Activated CD8-positive, alpha-beta memory T cell treated with anti-CD3 and anti-CD28 coated beads, Interleukin-2, amount 50 U/mL, for 1 hour (primary cell): ENCODE results near the gene BLID.

Experiments used
- DNase-seq: peaks from one replicate; pipeline ENCODE4 v3.0.0-alpha.2; 2020; ENCODE audit errors: extremely low read depth

Gene BLID, protein sequence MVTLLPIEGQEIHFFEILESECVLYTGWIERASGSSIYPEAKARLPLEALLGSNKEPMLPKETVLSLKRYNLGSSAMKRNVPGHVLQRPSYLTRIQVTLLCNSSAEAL

GRCh38 chr11:122115524-122116379 is at the start of gene BLID:
BLID (minus strand) TSS chr11:122116215; CDS start chr11:122115922, 293 bp downstream.
- DNase-seq: no peak

GRCh38 chr11:122163053-122163819 is 47.2 kb upstream of the BLID start:
- DNase-seq: no peak

GRCh38 chr11:122162095-122162494 is 46.1 kb upstream of the BLID start:
- DNase-seq: no peak

DNA sequence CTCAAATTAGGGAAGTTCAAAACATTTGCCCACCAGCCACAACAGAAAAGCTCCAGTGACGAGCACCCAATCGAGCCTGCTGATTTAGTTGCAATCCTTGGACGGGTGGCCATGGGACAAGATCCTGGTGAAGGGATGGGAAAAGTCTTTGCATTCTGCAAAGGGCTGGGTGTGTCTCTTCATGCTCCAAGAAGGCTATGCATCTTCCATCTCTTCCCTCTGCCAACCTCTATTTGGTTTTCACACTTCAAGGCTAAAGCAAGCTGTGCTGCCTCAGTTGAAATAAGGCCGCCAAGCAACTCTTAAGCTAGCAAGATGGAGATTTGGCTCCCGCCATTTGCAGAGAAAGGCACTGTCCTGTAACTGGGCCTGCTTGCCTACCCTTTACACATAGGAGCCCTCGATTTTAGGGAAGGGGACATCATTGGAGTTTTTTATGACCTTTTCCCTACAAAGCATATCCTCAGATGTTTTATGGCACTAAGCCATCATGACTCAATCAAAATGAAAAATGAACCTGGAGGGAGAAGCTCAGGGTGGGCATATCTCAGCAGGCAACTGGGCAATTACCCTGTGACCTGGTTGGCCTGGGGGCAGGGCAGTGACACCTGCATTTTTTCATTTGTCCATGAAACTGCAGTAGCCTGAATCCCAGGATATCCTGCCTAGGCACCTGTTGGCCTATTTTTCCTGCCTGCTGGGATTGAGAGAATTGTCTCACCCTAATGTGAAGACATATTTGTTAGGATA is 45.0 kb upstream of the BLID start:
- no peak for DNase-seq

DNA sequence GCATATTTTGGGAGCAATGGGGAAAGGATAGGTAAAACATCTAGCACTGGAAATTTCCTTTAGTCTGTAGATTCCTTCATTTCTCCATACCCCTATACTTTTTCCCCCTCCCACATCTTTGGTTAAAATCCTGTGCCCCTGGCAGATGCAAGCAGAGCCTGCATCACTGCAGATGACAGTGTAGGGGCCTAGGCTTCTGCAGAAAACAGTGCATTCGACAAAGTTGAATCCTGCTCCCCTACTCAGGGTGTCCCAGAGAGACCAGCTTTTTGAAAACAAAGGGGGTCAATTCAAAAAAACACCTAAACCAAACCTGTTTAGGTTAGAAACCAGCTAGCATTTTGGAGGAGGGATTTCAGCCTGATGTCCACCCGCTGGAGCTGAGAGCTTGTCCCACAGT is 43.8 kb upstream of the BLID start:
- no peak for DNase-seq

DNA sequence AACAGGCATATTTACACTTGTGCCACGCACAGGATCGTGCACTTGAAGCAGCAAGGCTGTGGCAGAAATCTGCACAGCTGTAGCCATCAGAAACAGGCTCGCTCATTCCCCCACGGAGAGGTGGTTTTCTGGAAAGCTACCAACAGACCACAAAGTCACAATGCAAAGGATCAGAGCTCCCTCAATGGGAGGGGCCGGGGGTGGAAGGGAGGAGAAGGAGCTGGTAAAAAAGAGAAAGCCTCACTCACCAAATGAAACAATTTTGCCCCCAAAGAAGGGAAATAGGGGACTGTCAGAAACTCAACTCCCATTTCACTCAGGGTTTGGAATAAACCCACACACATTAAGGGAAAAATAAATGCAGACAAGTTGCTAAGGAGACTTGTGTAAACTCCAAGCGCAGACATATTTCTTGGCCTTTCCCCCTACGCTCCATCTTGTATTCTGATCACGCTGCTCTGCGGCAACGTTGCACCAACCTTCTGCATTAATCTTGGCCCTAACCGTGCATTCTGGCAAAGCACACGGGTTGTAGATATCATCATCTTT is 43.2 kb upstream of the BLID start:
- no peak for DNase-seq

DNA sequence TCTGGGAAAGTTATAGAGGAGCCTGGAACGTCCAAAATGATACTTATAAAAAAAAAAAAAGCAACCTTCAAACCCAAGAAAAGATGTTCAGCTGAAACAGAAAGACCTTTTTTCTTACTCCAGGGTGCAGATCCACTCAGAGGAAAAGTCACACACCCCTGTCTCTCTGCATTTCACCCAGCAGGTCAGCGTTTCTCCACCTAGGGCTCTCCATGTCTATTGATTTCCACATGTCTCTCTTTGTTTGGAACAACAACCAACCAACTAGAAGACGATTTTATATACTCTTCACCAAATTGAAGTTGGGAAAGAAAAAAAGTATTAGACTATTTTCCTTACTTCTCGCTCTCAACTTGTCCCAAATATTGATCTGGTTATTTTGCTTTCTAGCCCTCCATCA is 42.2 kb upstream of the BLID start:
- no peak for DNase-seq

GRCh38 chr11:122157653-122158161 is 41.7 kb upstream of the BLID start:
- no peak for DNase-seq

- DNase-seq: no peak
Observed at GRCh38 chr11:122156940-122157382, 40.9 kb upstream of the BLID start.

DNA sequence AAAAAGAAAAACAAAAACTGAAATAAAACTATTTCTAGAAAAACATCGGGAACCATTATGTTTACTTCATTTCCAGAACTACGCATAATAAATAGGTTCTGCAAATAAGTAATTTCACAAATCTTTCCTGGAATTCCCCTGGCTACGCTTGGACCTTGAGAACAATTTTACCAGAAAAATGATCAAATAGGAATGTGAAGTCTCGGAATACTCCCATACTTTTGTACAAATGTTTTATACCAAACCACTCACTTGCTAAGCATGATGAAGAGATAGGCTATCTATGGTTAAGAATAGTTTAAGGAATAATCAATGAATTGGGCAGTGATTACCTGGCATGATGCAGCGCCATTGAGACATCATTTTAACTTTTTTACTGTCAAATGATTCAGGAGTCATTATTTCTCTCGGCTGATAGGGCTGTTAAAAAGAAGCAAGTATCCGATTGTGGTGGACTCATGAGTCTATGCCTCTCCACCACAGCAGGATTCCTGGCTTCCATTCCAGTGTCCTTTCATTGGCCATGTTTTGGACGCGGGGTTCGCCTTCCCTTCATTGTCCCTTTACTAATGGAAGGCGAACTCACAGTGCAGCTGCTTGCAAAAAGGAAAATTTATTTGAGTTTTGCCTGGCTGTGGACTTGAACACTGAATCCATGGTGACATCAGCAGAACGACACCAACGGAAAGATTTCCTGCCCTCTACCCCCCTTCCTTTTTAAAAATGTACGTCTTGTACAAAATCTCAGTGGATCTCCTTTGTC is 39.9 kb upstream of the BLID start:
- no peak for DNase-seq

GRCh38 chr11:122154994-122155393 is 39.0 kb upstream of the BLID start:
- no peak for DNase-seq

DNA sequence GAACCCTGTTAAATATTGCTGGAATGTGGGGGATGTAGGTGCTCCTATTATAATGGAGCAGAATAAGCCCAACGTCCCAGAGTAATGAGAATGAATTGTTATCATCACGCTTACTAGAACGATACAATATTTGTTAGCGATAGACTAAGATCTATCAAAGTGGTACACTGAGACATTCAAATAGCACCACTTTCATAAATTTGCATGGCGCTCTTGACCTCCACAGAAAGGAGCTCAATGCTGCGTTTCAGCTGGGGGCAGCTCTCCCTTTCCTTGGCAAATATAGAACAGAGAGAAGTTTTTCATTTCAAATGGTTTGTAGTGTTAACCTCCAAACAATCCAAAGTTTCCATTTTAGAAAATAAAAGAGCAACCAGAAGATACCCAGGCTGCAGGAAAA is 38.2 kb upstream of the BLID start:
- no peak for DNase-seq

DNA sequence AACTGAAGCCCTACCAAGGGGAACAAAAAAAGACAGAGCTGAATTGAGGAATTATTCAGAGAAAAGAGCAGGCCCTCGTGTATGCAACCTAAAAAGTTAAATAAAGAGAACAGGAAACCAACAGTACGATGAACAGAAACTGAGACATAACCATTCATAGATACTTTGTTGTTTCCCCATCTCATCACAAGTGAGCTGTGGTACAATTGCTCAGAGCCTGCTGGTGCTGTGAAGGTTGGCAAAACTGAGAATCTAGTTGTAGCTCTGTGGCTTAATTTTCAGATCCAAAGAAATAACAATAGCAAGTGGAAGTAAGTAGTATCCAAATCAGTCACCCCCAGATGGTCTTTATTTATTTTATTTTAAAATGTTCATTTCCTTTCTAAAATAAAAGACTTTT is 37.7 kb upstream of the BLID start:
- no peak for DNase-seq

GRCh38 chr11:122150216-122151124 is 34.5 kb upstream of the BLID start:
- DNase-seq: no peak

GRCh38 chr11:122149202-122149601 is 33.2 kb upstream of the BLID start:
- no peak for DNase-seq

DNA sequence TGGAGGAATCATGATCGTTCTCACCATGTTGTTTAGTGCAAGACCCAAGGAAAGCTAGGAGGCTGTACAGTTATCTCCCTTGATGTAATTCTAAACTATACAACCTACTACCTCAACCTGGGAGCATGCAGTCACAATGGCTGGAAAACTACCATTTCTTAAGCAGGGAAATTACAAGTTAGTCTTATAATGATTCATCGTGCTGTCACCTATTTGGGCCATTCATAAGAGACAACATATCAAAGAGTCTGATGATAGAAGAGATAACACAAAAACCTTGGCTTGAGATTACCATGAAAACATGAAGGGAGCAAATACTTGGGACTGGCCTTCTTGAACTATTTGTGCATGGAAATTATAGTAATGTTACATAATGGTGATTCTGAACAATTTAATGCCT is 30.5 kb upstream of the BLID start:
- DNase-seq: no peak

- DNase-seq: no peak
Observed at GRCh38 chr11:122145715-122146274, 29.8 kb upstream of the BLID start.

GRCh38 chr11:122144752-122145151 is 28.7 kb upstream of the BLID start:
- no peak for DNase-seq

DNA sequence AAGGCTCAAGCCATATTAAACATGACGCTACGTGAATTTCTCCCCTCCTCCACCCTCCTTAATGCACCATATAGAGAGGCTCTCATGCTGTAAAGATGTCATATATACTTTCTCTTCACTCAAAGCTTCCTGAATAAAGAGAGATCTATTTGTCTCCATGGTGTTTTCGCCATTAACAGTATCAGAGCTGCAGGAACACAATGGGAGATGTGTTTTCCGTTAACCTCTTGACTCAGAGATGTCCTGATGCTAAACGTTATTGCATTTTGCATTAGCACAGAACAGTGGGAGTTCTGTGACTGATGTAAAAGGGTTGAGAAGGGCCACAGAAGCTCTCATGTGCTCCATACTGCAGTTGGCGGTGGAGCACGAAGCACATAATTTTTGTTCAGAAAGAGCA is 25.7 kb upstream of the BLID start:
- no peak for DNase-seq
